Measurements from ENCODE around the gene SFRP2.
A peak's percentile ranks its signal among the peaks of the same experiment; 100 is the strongest.

Gene SFRP2

DNA sequence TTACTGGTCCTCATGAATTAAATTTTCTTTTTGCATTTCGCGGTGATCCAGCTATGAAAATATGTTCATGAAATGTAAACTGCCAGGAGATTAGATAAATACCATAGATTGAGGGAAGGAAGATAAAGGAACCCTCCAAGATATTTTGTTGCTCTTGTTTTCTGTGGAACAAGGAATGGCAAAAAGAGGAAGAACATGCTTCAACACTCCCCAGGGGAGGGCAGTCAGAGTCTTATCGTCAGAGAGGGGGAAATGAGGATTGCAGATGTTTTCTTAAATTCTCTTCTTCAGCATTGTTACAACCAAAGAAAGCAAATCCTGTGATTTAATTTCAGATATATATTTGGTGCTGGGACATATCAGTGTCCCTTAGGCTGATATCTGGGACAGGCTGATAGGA is 9.5 kb upstream of the SFRP2 start:
- no peak for DNase-seq (ENCODE audit: low read depth, low spot score)

DNA sequence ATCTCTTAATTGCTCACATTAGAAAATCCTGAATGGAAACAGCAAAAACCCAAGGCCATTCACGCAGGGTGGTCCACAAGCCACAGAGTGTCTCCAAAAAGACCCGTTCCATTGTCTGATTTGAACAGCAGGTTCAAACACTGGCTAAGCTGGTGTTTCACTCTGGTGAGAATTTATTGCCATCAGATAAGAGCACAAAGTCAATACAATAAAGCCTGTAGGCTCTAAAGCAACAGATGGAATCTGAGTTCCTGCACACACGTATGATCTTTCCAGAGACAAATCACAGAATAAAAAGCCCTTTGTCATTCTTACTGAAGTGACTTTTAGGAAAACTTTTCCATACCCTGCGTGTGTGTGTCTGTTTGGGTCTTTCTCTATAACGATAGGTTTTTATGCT is 5.1 kb upstream of the SFRP2 start:
- no peak for DNase-seq (ENCODE audit: low read depth, low spot score)

DNA sequence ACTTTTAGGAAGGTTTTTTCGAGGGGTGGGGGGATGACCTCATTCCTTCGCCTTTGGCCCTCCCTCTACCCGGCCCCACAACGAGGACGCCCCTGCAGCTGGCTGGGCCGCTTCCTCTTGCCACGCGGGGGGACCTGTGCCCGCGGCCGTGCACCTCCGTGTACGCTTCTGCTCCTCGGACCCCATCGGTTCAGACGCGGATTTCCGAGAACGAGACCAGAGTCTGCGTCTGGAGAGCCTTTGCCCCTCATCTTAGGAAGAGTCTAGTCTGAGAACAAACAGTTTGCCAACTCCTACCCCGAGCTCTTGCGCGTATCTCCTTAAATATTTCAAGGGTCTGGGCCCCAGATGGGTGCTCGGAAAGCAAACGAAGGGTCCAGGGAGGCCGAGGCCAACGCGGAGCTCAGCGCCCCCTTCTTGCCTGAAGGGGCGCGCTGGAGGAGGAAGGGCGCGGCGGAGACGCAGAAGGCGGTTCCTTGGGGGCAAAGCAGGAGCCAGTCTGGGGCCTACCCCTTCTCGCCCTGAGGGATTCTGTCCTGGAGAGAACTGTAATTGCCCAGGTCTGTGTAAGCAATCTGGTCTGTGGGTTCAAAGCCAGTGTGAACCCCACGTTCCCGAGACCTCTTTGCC is 3.9 kb upstream of the SFRP2 start:
- no peak for DNase-seq (ENCODE audit: low read depth, low spot score)

DNA sequence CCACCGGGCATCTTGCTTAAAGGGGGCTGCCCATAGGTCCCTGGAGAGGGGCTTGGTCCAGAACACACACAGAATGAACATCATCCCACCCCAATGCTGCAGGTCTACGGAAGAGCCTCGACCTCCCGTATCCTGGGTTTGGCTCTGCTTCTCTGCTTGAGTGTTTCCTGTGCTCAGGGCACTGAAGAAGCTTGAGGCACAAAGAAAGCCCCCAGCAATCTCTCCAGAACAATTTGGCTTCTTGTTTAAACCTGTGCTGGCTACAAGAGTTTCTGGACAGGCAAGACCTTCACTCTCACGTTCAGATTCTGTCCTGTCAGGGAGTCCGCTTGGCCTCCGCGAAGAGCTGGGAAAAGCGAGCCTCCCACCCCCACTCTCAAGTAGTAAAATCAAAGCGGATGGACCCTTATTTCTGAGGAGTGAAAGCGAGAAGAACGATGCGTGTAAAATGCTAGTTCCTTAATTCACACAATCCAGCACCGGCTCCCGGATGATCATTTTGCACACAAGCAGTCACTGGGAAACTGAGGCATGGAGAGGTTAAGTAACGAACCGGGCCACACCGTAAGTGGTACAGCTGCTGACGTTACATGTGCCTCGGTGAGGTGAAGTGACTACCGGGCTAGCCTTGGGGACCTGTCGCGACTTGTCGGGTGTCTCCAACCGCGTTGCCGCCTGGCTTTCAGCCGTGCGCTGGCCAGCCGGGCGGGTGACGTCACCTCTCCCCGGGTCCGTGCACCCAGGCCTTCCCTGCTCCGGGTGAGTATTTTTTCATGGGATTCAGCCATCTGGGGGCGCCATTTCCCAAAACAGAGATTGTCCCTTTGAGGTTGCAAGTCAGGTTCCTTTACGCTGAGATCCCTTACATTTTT is 3.1 kb upstream of the SFRP2 start:
- DNase-seq (ENCODE audit: low read depth, low spot score) = peak; percentile 91

GRCh38 chr4:153790962-153791551 is 2.2 kb upstream of the SFRP2 start:
- peak; percentile 80 for DNase-seq (ENCODE audit: low read depth, low spot score)

GRCh38 chr4:153790500-153790865 is 1.6 kb upstream of the SFRP2 start:
- DNase-seq (ENCODE audit: low read depth, low spot score) = peak; percentile 34

DNA sequence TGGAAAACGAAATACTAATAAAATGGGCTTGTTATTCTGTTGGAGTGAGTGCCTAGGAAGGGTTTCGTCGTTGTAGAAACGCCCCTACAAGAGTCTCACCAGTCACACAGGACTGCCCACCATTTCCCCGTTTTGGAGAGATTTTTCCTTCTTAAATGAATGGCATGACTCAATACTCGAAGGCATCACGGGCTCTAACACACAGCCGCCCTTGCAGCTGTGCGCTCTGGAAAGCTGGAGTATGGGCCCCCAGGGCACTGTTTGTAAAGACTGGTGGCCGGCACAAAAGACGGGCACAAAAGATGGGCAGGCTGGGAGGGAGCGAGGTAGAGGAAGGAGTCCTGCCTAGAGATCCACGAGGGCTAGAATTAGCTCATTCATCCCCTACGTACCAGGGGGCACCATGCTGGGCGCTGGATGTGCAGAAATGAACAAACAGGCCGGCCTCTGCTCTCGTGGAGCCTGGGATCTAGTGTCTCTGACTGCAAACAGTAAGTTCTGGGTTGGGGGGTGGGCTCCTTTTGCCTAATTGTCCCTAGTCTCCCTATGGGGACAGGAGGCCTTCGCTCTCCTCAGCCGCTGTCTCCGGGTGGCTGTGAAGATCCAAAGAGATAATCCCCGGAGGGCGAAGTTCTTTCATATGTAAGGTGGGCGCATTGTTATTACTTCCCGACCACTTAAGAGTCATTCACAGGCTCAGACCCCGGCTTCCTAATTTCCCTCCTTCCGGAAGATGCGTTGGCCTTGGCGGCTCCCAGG is 1.0 kb upstream of the SFRP2 start:
- DNase-seq (ENCODE audit: low read depth, low spot score) = peak; percentile 62

- peak; percentile 33 for DNase-seq (ENCODE audit: low read depth, low spot score)
Observed at GRCh38 chr4:153788051-153788412, 851 bp downstream of the SFRP2 start.

DNA sequence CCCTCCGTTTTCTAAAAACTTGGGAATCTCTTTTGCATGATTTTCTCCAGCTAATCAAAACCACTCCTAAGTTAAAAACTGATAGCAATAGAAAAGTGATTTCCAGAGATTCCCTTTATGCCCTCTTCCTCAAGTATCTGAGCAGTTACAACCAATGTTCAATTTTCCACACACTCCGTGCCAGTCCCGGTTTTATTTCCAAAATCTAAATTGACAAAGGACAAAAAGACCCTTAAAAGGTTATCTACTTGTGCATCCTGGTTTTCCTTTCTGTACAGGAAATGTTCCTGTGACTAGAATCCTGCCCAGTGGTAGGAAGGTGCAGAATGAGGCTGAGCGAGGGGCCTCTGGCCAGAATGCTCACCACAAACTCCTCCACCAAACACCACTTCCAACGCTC is 1.3 kb downstream of the SFRP2 start:
- peak; percentile 26 for DNase-seq (ENCODE audit: low read depth, low spot score)

- no peak for DNase-seq (ENCODE audit: low read depth, low spot score)
Observed at GRCh38 chr4:153787061-153787560, 1.8 kb downstream of the SFRP2 start.

DNA sequence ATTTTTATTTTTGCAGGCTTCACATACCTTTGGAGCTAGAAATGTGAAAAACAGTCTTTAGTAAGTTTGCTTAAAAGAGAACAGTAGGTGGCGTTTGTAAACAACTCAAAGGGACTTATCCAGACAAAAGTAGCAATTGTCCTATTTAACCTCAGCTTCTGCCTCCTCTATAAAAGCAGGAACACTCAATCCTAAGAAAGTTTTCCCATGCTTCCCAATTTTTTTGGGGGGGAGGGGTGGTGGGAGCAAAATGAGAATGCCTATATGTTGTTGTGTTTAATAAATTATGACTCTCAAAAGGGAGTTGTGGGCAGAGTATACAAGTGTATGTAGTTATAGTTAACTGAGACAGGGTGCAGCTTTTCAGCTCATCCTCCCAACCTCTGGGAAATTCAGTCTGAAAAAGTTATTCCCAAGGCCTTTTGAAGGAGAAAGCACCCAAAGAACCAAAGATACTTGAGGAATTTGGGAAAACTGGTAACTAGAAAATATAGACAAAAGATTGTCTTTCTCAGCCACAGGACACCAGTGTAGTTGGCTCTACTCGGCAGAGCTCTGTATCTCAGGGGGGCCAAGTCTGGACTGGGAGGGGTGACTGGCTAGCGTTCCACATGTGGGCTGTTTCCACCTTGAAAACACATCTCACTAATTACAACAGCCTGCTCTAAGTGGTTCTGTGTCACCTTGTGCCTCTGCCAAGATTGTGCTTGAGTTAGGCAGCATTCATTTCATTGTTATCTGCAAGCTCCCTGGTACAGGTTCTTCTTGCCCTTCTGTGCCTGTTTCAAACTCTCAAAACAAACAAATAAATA is 2.8 kb downstream of the SFRP2 start:
- peak; percentile 59 for DNase-seq (ENCODE audit: low read depth, low spot score)

DNA sequence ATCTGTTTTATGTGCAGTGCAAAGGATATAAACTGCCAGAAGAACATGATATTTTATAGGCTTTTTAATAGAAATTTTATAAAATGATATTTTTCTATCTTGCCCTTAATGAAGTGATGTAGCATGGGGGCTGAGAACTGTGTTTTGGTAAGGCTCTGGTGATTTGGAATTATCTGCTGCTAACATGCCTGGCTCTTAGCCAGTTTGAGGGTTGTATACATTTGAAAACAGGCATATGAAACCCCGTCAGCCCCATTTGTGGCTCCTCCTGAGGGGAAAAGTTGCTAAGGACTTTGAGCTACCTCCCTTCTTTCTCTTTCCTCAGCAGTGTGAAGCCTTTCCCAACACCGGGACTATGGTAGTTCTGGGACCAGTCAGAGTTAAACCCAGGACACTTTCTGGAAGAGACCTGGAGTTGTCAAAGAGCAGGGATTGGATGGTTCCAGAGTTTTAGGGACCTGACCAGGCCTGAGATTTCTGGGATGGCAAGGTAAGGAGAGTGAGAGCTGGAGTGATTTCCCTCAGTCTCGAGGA is 4.7 kb downstream of the SFRP2 start:
- no peak for DNase-seq (ENCODE audit: low read depth, low spot score)

GRCh38 chr4:153782581-153782980 is 6.3 kb downstream of the SFRP2 start:
- no peak for DNase-seq (ENCODE audit: low read depth, low spot score)

GRCh38 chr4:153781717-153782416 is 7.0 kb downstream of the SFRP2 start:
- DNase-seq (ENCODE audit: low read depth, low spot score) = peak; percentile 50

DNA sequence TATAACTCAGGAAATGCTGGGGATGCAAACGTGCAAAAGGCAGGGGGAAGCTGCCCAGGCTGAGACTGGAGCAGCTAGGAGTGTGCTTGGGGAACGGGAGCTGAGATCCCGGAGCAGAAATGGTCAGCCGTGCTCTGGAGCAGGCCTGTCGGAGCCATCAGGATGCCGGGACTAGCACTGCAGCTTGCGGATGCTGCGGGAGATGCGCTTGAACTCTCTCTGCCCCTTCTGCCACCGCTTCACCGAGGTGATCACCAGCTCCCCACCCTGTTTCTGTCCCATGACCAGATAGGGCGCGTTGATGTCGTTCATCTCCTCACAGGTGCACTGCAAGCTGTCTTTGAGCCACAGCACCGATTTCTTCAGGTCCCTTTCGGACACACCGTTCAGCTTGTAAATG is 7.6 kb downstream of the SFRP2 start:
- DNase-seq (ENCODE audit: low read depth, low spot score) = no peak

DNA sequence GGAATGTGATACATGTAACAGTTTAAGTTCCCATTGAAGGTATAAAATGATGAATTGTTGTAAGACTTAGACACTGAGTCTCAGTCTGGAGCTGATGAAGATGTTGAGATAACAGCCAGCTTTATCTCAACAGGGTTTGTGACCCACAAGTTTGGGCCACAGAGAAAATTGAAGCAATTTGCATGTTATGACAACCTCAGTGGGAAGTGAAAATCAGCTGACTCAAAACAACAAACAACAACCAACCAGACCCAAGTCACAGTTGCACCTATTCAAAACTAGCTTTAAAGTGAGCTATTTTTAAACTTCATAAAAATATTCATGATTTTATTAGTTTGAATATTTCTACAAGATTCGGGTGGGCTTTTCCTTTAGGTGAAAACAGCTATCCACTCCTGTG is 8.0 kb downstream of the SFRP2 start:
- no peak for DNase-seq (ENCODE audit: low read depth, low spot score)

DNA sequence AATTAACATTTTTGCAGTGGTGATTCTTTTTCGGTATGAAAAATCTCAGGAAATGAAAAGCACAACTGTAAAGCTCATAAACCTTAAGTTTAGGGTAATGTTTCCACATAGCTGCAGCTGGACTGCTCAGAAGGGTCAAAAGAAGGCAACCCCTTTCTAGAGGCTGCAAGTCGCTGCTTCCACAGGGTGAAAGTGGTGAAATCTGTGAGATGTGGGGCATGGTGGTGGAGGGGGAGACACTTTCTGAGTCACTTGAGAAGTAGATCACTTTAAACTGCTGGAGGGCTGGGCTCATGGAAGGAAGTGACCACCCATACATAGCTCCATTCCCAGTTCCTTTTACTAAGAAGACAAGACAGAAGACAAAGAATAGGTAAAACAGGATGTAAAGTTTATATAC is 8.7 kb downstream of the SFRP2 start:
- DNase-seq (ENCODE audit: low read depth, low spot score) = no peak

- no peak for DNase-seq (ENCODE audit: low read depth, low spot score)
Observed at GRCh38 chr4:153778383-153778782, 10.5 kb downstream of the SFRP2 start.

- no peak for DNase-seq (ENCODE audit: low read depth, low spot score)
Observed at GRCh38 chr4:153777421-153777820, 11.5 kb downstream of the SFRP2 start.

- DNase-seq (ENCODE audit: low read depth, low spot score) = no peak
Observed at GRCh38 chr4:153776601-153777000, 12.3 kb downstream of the SFRP2 start.
